T-helper 9 cell (primary cell): ENCODE measurements around the gene AQP2.
A peak's percentile ranks its signal among the peaks of the same experiment; 100 is the strongest.

ENCODE experiments used
- DNase-seq: peaks from one replicate; pipeline ENCODE4 v3.0.0-alpha.2; 2020

Gene AQP2

GRCh38 chr12:49942512-49942893 lies 8.0 kb upstream of the AQP2 start:
- no peak for DNase-seq

GRCh38 chr12:49942921-49943624 lies 7.5 kb upstream of the AQP2 start:
- no peak for DNase-seq

- DNase-seq, result no peak
These were observed 6.9 kb upstream of the AQP2 start for GRCh38 chr12:49943625-49943960.

- DNase-seq, result no peak
These were observed 6.5 kb upstream of the AQP2 start for GRCh38 chr12:49944046-49944445.

- no peak for DNase-seq
These were observed 5.8 kb upstream of the AQP2 start for GRCh38 chr12:49944718-49945117.

- peak; percentile 76 for DNase-seq
These were observed 5.0 kb upstream of the AQP2 start for GRCh38 chr12:49945394-49946080.

- no peak for DNase-seq
These were observed 4.5 kb upstream of the AQP2 start for GRCh38 chr12:49946086-49946485.

GRCh38 chr12:49946497-49946896 lies 4.0 kb upstream of the AQP2 start:
- DNase-seq, result no peak

GRCh38 chr12:49947593-49948226 lies 2.8 kb upstream of the AQP2 start:
- DNase-seq, result no peak

- no peak for DNase-seq
These were observed 1.4 kb upstream of the AQP2 start for GRCh38 chr12:49948866-49949845.

- no peak for DNase-seq
These were observed 671 bp upstream of the AQP2 start for GRCh38 chr12:49949866-49950265.

GRCh38 chr12:49951411-49952240 lies 1.1 kb downstream of the AQP2 start:
- no peak for DNase-seq

GRCh38 chr12:49952391-49953055 lies 2.0 kb downstream of the AQP2 start:
- DNase-seq, result no peak

GRCh38 chr12:49953151-49953550 lies 2.6 kb downstream of the AQP2 start:
- no peak for DNase-seq

- DNase-seq, result no peak
These were observed 3.7 kb downstream of the AQP2 start for GRCh38 chr12:49953961-49954846.

- DNase-seq, result no peak
These were observed 4.6 kb downstream of the AQP2 start for GRCh38 chr12:49954863-49955830.

GRCh38 chr12:49955899-49956662 lies 5.5 kb downstream of the AQP2 start:
- DNase-seq, result no peak
